ENCODE results near the gene NUDT13.
A peak's percentile ranks its signal among the peaks of the same experiment; 100 is the strongest.

The NUDT13 gene

DNA sequence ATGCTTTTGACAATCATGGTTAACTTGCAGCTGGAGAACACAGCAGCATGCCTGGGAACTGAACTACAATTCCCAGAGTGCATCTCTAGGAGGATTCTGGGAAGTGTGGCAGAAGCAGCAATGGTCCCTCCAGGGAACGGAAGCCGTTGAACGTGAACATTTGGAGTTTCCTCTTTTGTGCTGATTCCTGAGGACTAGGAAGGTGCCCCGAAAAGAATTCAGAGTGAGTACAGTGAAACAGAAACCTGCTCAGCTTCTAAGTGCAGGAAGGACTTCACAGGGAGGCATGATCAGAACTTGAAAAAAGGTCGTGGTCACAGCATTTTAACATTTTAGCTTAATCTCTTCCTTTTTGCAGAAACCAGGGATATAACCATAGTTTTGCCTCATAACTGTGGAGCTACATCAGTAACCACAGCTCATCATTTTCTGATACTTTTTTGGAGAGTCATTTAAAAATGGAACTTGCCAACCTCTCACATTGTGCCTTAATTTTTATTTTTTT is at the start of gene NUDT13:
Gene NUDT13, plus strand, starts transcription at position 111 of the 505 bp plus-strand sequence. CDS start 3,911 bp downstream, outside the sequence.
- DNase-seq (peak; percentile 41), ATAC-seq (peak; percentile 85)

DNA sequence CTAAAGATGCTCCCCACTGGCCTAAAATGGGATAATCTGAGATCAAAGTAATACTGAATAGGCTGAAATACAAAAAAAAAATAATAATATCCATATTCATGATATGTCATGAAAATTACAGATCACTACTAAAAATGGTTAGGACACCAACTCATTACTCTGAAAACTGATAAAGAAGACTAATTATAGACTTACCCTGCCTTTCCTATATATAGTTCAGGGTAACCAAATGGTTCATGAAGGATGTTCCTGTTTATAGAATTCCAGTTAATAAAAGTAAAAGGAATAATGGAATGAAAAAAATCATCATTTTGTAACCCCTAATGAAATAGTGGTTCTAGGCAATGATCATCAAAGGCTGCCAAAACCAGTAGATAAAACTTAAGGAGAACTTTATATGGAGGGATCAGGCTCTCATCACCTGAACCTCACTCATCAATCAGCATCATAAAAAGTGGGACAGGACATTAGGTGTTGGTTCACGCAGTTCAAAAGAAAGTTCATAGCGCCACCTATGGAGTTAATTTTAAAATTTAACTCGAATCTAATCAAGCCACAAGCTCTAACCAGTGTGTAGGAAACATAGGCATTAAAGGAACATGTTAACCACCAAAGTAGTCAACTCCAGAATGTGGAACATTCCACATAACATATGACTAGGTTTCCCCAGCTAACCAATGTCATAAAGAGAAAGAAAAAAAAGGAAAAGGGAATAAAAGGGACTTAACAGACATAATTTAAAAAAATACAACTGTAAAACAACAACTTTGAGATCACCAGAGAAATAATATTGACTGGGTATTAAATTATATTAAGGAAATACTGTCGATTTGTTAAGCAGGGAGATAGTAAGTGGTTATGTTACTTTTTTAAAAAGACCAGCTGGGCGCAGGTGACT is 49.3 kb upstream of the NUDT13 start:
- ATAC-seq = peak; percentile 80
- no peak for DNase-seq

DNA sequence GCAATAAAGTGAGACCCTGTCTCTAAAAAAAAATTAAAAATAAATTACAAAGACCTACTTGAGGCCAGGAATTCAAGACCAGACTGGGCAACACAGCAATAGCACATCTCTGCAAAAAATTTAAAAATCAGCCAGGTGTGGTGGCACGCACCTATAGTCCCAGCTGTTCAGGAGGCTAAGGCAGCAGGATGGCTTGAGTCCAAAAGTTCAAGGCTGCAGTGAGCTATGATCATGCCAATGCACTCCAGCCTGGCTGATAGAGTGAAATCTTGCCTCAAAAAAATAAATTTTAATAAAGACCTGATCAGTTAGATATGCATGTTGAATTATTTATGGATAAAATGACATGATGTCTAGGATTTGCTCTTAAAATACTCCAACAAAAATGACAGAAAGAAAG is 48.5 kb upstream of the NUDT13 start:
- DNase-seq (no peak), ATAC-seq (no peak)

DNA sequence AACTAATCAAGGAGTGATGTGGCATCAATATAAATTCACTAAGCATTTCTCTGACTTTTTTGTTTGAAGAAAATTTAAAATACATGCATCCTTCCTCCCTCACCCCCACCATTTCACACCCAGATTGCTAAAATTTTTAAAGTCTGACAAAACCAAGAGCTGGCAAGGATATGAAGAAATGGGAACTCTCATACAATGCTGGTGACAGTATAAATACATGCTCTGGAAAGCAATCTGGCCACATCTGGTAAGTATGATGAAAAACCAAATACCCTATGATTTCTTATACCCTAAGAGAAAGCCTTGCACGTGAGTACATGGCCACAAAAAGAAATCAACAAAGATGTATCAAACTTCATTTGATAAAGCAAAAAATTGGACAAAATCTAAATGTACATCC is 44.8 kb upstream of the NUDT13 start:
- no peak for DNase-seq
- ATAC-seq = no peak

DNA sequence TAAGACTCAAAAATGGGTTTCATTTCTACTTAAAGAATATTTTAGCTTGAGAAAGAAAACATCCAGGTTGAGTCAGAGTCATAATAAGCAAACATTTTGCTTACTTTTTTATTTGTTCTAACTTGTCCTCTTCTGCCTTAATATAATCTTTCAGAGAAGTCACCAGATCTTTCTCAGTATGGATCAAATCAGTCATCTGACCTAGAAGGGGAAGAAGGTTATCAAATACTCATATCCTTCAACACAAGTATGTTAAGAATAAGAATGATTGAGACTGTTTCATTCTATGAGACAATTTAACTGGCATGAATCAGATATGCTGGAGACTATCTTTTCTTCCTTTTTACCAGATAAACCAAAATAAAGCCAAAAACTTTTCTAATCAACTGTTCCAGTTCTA is 36.6 kb upstream of the NUDT13 start:
- DNase-seq (no peak), ATAC-seq (no peak)

DNA sequence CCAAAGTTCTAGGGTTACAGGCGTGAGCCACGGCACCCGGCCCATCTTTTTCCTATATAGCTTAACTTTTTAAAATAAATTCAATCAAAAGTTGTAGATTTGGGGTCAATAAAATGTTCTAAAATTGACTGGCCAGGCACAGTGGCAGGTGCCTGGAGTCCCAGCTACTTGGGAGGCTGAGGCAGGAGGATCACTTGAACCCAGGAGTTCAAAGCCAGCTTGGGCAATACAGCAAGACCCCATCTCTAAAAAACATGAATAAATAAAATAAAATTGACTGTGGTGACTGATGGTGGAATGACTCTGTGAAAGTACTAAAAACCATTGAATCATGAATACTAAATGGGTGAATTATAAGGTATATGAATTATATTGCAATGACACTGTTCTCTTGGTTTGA is 34.4 kb upstream of the NUDT13 start:
- no peak for DNase-seq
- no peak for ATAC-seq

DNA sequence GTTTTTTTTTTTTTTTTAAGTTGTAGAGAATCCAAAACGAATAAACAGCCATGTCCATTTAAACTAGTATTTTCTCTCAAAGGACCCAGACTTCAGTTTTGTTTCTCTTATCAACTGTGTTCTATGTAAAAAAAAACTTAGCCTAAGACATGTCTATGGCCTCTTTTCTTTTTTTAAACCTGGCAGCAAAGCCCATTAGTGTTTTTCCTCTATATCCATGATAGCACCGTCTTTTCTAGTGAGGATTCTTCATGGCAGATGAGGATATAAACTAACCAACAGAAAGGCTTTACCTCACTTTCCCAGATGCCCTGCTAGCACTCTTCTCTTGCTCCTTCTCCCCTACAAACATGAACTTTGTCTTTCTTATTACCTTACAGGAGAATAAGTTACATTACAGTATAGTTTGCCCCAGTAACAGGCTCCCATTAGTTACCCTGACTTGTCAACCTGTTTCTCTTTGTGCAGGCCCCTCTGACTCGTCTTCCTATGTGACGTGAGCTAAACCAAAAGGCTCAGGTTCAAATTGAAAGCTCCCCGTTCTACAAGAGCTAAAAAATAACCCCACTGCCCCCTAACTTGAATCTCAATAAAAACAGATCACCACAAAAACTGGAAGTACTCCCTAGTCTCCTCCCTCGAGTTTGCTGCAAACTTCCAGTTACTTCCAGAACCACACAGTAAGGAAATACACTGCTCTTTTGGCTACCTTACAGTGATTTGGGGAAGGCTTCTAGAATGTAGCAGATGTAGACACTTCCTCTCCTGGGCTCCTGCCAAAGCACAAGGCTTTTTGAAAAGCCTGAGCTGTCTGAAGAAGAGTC is 33.7 kb upstream of the NUDT13 start:
- no peak for ATAC-seq
- DNase-seq = no peak

DNA sequence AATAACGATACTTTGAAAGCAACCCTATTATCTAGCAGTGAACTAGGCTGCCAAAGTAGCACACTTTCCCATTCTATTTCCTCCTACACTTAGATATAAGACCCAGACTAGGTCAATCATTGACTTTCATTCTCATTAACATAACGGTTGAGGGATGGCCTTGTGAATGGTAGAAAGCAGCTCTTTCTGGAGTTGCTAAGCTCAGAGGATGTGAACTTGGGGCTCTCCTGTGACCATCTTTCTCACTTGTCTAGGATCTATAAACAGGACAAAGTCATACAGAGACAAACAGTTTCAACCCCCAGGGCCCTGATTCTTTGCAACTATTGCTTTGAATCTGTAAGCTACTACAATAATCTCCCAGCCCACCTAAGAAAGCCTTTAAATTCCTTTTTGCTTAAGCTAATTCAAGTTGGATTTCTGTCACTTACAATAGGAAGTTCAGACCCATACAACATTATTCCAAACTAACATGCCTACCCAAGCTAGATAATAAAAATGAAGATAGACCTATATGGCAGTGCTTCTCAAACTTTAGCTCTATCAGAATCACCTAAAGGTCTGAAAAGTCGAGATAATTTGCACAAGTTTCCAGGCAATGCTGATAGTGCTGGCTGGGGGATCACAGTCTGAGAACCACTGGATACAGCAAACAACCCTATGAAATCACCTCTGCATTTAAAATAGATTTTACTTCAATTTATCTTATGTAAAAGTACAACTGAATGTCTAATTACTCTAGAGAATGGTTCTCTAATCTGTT is 30.3 kb upstream of the NUDT13 start:
- ATAC-seq (no peak), DNase-seq (no peak)

DNA sequence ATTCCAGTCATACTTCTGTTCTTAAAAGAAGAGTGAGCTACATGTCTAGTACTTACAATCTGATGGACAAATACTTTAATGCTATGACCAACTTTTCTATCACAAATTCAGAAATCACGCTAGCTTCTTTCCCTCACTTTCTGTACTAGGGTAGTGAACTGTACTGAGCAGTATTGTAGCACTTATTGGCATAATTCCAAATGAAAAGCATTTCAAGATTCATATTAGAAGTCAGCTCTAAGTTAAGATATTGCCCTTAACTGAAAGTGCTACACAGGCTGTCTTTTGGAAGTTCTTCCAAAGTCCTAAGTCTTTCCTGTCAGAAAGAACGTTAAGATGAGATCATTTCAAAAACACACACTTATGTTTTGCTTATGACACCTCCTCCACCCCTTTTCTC is 27.0 kb upstream of the NUDT13 start:
- DNase-seq = no peak
- ATAC-seq = no peak

DNA sequence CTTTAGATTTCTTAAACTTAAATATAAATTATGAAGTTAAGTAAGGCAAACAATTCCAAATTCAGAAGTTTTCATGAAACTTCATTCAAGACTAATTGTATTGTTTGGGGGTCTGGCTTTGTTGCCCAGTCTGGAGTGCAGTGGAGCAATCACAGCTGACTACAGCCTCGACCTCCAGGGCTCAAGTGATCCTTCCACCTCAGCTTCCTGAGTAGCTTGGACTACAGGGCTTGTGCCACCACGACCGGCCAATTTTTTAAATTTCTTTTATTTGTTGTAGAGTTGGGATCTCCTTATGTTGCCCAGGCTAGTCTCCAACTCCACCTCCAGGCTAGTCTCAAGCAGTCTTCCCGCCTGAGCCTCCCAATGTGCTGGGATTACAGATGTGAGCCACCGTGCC is 26.0 kb upstream of the NUDT13 start:
- DNase-seq (no peak), ATAC-seq (no peak)

DNA sequence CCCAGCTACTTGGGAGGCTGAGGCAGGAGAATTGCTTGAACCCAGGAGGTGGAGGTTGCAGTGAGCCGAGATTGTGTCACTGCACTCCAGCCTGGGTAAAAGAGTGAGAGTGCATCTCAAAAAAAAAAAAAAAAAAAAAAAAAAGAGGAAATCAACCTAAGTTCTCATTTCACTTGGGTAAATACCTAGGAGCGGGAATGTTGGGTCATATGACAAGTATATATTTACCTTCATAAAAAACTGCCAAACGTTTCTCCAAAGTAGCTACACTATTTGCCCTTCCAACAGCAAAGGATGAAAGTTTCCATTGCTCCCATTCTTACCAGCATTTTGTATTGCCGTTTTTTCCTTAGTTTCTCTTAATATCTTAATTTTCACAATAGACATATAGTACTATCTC is 23.4 kb upstream of the NUDT13 start:
- DNase-seq (no peak), ATAC-seq (no peak)

DNA sequence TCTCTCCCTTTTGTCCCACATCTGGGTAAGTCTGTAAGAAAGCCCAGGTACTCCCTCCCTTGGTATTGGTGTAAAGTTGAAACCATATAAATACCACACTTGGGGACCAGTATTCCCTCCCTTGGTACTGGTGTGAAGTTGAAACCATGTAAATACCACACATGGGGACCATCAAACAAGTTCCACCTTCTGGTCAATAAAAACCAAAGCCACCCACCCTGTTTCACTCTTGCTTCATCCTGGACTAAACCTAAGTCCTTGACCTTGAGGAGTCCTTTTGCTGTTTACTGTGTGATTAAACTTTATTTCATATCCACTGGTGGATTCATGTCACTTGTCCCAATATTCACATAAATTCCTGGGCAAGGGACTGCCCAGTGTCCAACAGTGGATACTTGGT is 22.0 kb upstream of the NUDT13 start:
- peak; percentile 57 for ATAC-seq
- no peak for DNase-seq

DNA sequence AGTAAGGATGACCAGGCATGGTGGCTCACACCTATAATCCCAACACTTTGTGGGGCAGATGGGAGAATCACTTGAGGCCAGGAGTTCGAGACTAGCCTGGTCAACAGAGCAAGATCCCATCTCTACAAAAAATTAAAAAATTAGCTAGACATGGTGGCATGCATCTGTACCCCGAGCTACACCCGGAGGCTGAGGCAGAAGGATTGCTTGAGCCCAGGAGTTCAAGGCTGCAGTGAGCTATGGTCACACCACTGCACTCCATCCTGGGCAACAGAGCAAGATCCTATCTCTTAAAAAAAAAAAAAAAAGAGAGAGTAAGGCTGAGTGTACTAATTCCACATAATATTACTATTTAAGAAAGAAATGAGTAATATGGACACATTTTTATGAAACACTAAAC is 17.4 kb upstream of the NUDT13 start:
- no peak for ATAC-seq

DNA sequence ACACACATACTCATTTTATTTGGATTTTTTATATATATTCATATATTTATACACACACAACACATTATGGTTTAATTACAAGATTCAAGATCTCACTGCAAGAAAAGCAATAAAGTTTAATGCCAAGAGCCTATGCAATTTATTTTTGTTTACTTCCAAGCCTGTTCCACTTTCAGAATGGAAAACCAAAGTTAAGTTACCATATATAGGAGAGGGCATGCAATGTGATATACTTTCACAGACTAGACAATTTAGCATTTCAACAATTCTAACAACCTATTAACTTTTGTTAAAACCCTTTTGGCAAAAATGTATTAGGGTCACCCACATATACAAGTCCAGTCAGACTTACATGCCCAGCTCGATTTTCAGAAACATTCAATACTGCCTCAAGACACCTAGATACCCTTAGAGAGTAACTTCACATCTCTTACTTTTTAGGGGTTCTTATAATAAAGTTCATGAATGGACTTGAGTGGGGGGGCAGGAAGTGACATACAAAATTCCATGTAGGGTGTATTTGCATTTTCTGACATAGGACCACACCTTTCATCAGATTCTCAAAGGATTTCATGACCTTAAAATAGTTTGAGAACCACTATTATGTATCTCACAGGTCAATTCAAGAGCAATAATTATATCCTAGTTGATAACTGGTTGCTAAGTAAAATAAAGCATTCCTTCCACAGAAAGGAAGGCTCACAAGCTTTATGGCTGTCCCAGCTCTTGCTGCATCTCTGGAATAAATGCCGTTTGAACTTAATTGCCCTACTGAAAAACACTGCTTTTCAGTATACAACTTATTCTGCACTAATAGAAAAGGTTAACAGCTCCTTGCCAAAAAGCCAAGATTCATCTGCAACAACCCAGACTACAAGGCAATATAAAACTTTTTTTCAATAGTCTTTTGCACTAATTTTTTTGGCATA is 16.1 kb upstream of the NUDT13 start:
- no peak for DNase-seq
- no peak for ATAC-seq

More for the DNA sequence above, 17.4 kb upstream of the NUDT13 start:
- DNase-seq = no peak

DNA sequence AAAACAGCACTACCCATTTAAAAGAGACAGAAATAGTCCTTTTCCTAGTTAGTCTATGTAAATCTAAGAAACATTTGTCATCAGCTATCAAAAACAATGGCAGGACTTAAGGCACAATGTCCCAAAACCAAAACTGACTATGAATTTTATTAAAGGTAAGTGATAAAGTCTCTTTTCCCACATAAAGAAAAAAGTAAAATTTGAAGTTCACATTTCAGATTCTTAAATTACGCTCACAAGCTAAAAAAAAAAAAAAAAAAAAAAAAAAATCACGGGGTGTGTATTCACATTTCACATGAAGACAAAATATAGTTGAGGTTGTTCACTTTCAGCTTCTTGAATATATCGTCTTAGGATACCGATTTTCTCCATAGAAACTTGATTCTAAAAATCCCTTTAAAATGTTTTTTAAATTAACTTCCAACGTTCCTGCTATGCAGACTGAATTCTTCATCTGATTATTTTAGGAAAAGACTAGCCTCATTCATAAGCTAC is 15.2 kb upstream of the NUDT13 start:
- no peak for ATAC-seq
- DNase-seq = no peak

DNA sequence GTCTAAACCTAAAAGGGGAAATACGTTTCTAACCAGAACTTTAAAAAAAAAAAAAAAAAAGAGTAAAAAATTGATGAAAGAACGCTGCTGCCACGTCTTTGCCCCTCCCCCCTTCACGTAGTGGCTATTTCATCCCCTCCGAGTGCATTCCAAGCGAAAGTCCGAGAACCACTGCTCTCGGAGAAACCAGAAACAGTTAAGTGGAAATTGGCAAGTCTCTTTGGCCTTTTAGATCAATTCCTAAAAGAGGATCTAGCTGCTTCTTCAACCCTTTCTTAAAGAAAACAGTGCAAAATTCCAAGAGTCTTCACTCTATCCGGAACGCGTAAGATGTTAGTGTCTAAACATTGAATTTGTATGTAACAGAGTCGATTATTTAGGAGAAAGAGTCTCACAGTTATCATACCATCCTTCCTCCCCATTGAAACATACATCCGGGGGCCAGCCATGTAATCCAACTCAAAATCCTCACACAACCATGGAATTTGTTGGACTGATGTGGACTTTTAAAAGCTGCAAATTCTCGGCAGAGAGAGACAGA is 14.7 kb upstream of the NUDT13 start:
- DNase-seq (peak; percentile 58), ATAC-seq (no peak)

DNA sequence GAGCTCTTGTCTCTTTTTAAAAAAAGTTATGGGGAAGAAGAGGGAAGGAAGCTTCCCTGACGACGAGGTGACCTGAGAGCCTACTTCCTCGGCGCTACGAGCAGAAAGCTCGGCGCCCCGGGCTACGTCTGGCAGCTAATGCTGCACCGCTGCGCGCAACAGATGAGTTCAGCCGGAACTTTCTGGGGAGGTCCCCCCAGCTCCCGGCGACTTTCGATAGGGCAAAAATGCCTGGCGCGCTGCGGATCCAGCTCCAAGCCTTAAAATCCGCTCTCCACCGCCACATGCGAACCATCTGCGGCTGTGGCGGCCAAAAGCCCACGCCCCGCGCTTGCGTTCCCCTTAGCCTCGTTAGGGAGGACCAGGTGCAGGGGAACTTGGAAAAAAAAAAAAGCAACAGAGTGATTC is 14.2 kb upstream of the NUDT13 start:
- ATAC-seq (peak; percentile 58), DNase-seq (peak; percentile 79)

DNA sequence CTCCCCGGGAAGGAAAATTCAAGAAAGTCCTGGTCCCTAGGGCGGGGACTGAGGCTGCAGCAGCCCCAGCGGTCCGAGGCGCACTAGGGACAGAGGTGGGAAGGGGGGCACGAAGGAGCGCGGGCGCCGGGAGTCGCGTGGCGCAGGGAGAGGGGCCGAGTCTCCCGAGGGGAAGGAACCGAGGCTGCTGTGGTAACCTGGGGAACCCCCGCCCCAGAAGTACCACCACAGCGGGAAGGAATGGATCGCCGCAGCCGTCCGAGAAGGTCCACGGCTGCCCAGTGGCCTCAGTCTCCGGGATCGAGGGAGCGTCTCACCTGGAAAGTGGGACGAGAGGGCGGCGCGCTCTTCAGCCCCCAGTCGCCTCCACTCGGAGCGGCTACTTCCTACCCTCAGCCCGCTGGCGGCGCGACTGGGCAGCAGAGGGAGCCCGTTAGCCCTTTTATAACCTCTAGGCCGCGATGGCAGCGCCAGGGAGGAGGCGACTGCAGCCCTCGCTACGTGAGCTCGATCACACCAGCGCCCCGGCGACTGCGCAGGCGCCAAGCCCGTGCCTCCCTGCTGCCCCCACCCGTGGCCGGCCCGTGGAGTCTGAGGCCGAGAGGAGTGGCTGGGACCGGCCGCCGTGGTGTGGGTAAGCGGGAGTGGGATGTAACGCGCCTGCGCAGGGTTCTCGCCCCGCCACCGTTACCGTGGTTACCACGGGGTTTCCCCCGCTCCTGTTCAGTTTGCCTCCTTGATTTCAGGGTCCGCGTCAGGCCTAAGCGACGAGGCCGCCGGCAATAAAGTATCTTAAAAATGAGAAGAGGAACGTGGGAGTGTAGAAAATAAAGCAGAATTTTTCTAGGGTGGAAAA is 13.6 kb upstream of the NUDT13 start, which contains the start of gene P4HA1:
Gene P4HA1, minus strand, starts transcription at position 418 of the 856 bp plus-strand sequence. CDS start 21,983 bp downstream, outside the sequence.
- ATAC-seq (peak; percentile 93), DNase-seq (peak; percentile 100)

DNA sequence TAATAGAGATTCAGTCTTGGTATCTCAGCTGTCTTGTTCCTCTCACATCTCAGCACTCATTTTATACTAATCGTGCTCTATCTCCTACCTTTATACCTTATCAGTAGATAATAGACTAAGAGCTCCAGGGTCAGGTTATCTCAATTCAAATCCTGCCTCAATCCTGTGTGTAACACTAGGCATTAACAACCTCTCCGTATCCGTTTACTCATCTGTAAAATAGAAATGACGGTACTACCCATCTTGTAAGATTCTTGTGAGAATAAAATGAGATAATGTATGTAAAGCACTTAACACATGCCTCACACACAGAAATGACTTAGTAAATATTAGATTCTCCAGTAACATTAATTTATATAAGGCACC is 13.0 kb upstream of the NUDT13 start:
- DNase-seq (no peak), ATAC-seq (no peak)

DNA sequence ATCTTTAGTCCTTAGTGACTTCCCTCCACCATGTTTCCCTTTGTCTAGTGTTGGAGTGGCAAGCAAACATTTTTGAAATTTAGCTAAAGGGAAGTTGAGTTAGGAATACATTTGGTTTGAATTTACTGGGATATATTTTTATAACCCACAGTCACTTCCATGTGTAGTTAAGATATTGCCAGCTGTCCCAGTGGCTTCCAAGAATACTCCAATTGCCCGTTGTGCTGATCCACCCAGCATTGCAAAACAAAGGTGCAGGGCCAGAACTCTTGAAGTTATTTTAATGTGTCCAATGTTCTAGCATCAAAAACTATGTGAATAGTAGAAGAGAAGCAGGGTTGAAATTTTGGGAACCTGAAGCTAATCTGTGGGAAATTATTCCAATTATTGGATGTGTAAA is 11.1 kb upstream of the NUDT13 start:
- DNase-seq (no peak), ATAC-seq (no peak)

Data from stimulated activated naive CD8-positive, alpha-beta T cell treated with anti-CD3 and anti-CD28 coated beads, Interleukin-15, Interleukin-2, amounts not matched to agents 100 U/mL and 50 U/mL, for 24 hours (primary cell).